Stimulated activated naive CD8-positive, alpha-beta T cell treated with anti-CD3 and anti-CD28 coated beads, Interleukin-15, Interleukin-2, amounts not matched to agents 100 ng/mL and 50 ng/mL, for 24 hours (primary cell): ENCODE data around the gene RSAD2.

Source experiments
- H3K27ac Mint-ChIP-seq: one replicate; pipeline ENCODE4 v1.8.0; 2021; ENCODE audit warnings: mild to moderate bottlenecking, mixed read lengths
- H3K27me3 Mint-ChIP-seq: one replicate; pipeline ENCODE4 v1.8.0; 2021; ENCODE audit warnings: mixed read lengths
- H3K36me3 Mint-ChIP-seq: one replicate; pipeline ENCODE4 v1.8.0; 2021; ENCODE audit warnings: low read depth, mixed read lengths
- H3K4me1 Mint-ChIP-seq: one replicate; pipeline ENCODE4 v1.8.0; 2021; ENCODE audit warnings: low read depth, mixed read lengths
- H3K4me3 Mint-ChIP-seq: one replicate; pipeline ENCODE4 v1.8.0; 2021; ENCODE audit warnings: mild to moderate bottlenecking, mixed read lengths
- H3K9me3 Mint-ChIP-seq: one replicate; pipeline ENCODE4 v1.8.0; 2021; ENCODE audit warnings: mixed read lengths

The RSAD2 gene

DNA sequence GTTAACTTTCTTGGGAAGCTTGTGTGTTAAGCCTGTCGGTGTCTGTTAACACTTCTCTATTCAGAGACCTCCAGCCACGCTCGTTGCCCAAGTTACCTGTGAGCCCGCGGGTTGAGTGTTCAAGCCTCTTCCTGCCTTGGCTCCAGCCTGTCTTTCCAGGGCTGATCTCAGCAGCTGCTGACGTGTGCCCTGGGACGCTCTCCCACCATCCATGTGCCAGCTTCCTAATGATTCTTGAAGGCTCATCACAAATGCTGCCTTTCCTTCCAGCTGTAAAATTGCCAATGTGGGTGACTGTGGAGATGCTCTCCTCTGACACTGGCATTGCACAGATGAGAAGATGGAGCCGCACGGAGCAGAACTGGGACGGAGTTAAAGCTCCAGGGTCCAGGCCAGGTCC lies 45.7 kb downstream of the RSAD2 start:
- Mint-ChIP-seq H3K27me3 (no peaks in the 10 kb centered on the region), H3K36me3 (peaks cover 20% of the 10 kb centered on the region), H3K9me3 (peaks cover 4% of the 10 kb centered on the region), H3K27ac (no peak overlapping the region), H3K4me3 (no peak overlapping the region), H3K4me1 (peaks cover 73% of the 10 kb centered on the region)

DNA sequence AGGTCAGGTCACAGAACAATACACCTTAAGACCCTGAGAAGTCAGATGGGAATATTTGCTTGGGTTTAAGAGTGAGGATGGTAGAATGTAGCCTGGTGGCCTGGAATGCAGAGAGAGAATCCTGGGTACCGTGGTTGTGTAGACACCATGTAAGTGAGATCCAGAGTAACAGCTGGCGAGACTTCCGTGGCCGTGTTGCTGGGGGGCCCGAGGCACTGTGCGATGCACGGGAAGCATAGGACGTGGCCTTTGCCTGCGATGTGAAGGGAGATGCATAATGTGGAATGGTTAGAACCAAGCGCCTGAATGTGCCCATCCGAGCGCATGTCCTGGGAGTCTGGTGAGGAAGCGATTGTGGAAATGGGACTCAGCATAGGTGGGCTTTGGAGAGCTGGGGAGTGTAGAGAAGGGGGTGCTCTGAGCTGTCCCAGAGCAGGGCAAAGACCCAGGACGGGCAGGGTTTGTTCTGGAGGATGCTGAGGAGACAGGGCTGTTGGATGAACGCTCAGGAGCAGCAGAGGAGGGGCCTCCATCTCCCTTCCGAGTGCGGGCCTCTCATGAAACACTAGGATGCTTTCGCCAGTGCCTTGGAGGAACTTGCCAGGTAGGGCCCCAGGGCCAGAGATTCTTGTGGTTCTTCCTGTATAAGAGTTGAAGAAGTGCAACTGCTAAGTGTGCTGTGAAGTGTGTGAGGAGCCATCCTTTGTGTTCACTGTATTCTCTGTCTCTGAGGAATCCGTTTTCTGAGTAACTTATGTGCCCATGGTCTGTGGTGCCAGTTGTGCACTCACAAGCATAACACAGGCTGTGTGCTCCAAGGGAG lies 46.7 kb downstream of the RSAD2 start:
- Mint-ChIP-seq H3K27ac (no peak overlapping the region), H3K4me1 (peaks cover 76% of the 10 kb centered on the region), H3K4me3 (no peak overlapping the region)

DNA sequence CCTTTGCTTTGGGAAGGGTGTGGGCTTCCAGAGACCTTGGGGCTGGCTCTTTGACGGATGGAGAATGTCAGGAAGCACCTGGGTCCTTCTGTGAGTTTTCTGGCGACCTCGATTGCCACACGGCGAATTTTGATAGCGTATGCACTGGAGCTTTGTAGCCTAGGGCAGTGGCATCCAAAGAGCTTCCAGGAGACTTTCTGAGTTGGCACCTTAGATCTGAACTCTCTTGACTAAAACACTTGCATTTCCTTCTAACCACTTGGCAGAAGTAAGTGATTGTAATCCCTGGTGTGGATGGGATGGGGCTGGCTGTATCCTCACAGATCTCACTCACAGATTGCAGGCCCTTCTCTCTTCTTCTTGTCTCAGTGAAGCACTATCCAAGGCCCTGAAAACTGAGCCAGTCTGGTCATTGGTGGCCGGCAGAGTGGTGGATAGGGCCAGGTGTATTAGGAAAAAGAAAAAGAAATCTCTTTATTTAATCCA lies 47.4 kb downstream of the RSAD2 start:
- H3K9me3 Mint-ChIP-seq: peaks cover 4% of the 10 kb centered on the region
- no peak overlapping the region for H3K27ac Mint-ChIP-seq
- peaks cover 77% of the 10 kb centered on the region for H3K4me1 Mint-ChIP-seq
- no peaks in the 10 kb centered on the region for H3K27me3 Mint-ChIP-seq
- H3K36me3 Mint-ChIP-seq: peaks cover 24% of the 10 kb centered on the region
- H3K4me3 Mint-ChIP-seq: no peak overlapping the region

More for the DNA sequence above, 46.7 kb downstream of the RSAD2 start:
- Mint-ChIP-seq H3K27me3 (no peaks in the 10 kb centered on the region), H3K36me3 (peaks cover 22% of the 10 kb centered on the region), H3K9me3 (peaks cover 4% of the 10 kb centered on the region)

DNA sequence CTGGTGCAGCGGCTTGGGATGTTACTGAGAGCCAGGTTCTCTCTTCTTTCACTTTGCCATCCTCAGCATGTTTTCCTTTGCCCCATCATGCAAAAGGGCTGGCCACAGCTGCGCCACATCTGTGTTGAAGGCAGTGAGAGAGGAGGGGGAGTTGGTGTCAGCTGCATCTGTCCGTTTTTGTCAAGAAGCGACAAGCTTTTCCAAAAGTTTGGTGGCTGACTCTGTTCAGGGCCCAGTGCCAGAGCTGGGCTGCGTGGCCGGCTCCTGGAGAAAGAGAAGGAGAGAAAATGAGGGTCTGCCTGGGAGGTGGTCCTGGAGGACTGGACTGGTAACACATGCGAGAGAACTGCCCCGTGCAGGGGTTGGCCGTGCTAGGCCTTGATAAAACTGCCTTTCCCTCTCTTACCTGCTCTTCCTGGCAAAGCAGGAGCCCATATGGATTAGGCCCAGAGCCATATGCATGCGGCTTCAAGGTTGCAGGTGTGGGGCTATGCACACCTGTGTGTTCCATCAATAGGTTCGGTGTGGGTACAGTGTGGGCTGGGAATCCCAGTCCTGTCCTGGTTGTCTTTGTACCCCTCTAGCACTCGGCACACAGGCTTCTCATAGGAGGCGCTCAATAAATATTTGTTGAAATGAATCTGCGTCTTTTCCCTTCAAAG lies 48.6 kb downstream of the RSAD2 start:
- Mint-ChIP-seq H3K4me1 (peaks cover 68% of the 10 kb centered on the region), H3K27me3 (no peaks in the 10 kb centered on the region), H3K4me3 (no peak overlapping the region), H3K27ac (no peak overlapping the region), H3K9me3 (peaks cover 4% of the 10 kb centered on the region), H3K36me3 (peaks cover 24% of the 10 kb centered on the region)

DNA sequence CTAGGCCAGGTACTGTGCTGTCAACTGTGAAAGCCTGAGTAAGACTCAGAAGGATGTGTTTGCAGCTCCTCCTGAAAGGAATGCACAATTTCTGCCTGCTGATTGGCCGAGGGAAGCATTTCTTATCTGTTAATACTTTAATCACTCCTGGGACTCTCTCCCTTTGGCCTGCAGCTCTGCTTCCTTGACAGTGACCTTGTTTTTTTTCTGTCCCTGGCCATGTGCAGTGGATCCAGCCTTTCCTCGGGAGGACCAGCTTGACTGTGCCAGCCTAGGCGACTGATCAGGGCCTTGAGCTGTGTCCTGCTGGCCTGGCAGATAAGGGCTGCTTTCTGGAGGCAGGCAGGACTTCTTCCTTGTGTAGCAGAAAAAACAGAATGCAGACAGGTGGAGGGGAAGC lies 49.6 kb downstream of the RSAD2 start:
- Mint-ChIP-seq H3K36me3 (peaks cover 31% of the 10 kb centered on the region), H3K27me3 (no peaks in the 10 kb centered on the region), H3K4me1 (peaks cover 64% of the 10 kb centered on the region), H3K9me3 (peaks cover 4% of the 10 kb centered on the region), H3K27ac (no peak overlapping the region), H3K4me3 (no peak overlapping the region)

DNA sequence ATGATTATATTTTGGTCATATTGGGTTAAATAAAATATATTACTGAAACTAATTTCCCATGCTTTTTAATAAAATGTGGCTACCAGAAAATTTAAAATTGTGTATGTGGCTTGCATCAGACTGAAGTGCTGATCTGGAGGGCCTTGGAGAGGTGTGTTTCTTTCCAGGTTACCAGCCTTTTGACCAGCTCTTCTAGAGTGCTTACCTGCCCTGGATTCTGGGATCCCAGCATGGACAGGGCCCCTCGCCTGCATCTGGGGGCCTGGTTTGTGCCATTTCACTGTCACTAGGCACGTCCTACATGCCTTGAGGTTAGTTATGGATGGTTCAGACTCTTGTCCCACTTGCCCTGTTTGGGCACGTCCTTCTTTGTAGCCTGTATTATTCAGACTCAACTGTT lies 50.2 kb downstream of the RSAD2 start:
- no peak overlapping the region for H3K4me3 Mint-ChIP-seq
- no peak overlapping the region for H3K27ac Mint-ChIP-seq
- H3K4me1 Mint-ChIP-seq: peaks cover 64% of the 10 kb centered on the region
- H3K27me3 Mint-ChIP-seq: no peaks in the 10 kb centered on the region
- H3K9me3 Mint-ChIP-seq: peaks cover 4% of the 10 kb centered on the region
- H3K36me3 Mint-ChIP-seq: peaks cover 31% of the 10 kb centered on the region

DNA sequence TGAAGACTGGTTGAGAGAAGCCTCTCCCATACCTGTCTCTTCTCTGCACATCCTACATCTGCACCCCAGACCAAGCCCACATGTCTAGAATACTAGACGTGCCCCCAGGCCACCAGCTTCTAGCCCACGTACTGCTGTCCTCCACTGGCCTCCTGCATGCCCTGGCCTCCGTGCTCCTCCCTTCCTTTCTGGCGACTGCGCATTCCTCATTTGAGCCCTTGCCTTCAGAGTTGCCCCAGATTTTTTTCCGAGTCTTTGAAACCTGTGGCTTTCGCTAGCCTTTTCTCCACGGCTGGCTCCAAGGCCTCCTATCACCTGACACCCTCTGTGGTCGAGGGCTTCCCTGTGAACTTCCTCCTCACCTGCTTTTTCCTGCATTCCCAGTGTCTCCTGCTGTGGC lies 50.9 kb downstream of the RSAD2 start:
- peak overlapping the region; percentile 50 for H3K27ac Mint-ChIP-seq
- H3K27me3 Mint-ChIP-seq: no peaks in the 10 kb centered on the region
- no peak overlapping the region for H3K4me3 Mint-ChIP-seq
- peaks cover 62% of the 10 kb centered on the region for H3K4me1 Mint-ChIP-seq
- H3K9me3 Mint-ChIP-seq: peaks cover 4% of the 10 kb centered on the region
- H3K36me3 Mint-ChIP-seq: peaks cover 28% of the 10 kb centered on the region

DNA sequence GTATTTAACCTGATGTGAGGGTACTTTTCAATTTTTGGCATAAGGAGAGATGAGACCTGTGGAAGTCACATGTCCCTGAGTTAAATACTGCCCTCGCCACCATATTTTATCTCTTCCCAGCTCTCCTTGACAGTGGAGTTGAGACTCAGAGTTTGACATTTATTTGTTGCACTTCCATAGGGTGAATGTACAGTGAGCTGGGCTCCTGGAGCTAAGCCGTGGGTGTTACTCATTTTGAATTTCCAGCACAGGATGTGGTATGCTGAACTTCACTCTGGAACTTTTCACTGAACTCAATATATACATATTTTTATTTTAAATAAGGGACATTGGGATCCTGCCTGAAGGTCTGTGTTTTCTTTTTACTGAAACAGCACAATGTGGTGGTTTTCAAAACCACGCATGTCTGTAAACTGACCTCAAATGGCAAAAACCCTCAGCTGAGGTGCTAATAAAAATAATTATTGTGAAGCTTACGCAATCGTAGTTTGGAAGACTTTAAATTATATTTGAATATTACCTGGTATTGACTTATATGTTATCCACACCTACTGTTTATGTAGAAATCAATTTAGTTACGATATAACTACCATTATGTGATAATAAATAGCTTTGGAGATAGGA lies 51.7 kb downstream of the RSAD2 start:
- no peaks in the 10 kb centered on the region for H3K27me3 Mint-ChIP-seq
- no peak overlapping the region for H3K27ac Mint-ChIP-seq
- H3K4me3 Mint-ChIP-seq: no peak overlapping the region
- H3K9me3 Mint-ChIP-seq: peaks cover 4% of the 10 kb centered on the region
- H3K36me3 Mint-ChIP-seq: peaks cover 24% of the 10 kb centered on the region
- H3K4me1 Mint-ChIP-seq: peaks cover 59% of the 10 kb centered on the region

DNA sequence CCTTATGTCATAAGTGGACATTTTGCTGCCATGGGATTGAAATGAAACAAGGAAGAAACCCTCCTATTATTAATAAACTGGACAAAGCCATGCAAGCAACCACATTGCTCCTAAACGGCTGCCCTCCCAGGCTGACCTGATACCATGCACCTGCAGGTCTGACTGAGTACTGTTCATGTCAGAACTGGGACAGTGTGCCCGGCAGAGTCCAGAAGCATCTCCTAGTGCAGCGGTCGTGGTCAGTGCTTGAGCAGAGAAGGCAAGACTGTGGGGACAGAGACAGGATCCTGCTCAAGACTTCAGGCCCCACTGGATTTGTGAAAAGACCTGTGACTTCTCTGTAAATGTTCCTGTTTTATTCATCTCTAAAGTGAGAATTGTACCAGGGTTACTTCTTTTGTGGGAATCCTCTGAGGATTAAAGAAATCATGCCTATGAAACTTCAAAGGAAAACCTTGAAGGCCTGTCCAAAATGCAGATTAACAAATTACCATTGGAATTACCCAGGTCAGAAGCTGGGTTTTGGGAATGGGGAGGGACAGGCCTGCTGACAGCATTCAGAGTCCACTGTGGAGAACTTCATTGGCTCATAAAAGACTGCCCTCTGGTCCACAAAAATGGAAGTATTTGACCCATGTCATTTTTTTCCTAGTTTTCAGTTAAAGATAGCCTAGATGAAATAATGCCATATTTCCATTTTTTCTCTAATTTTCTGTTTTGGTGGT lies 53.5 kb downstream of the RSAD2 start:
- Mint-ChIP-seq H3K27ac (no peak overlapping the region), H3K36me3 (peaks cover 30% of the 10 kb centered on the region), H3K27me3 (no peaks in the 10 kb centered on the region), H3K4me1 (peaks cover 58% of the 10 kb centered on the region), H3K4me3 (no peak overlapping the region), H3K9me3 (peaks cover 4% of the 10 kb centered on the region)

DNA sequence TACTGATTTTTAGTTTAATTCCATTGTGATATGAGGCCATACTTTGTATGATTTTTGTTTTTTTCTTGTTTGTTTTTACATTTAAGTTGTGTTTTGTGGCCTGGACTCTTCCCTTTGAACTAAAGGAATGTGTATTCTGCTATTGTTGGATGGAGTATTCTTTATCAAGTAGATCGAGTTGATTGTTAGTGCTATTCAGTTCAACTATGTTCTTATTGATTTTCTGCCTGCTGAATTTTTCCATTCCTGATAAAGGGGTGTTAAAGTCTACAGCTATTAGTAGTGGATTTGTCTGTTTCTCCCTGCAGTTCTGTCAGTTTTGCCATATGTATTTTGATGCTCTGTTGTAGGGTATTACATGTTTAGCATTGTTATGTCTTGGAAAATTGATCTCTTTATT lies 54.2 kb downstream of the RSAD2 start:
- H3K9me3 Mint-ChIP-seq: peaks cover 4% of the 10 kb centered on the region
- H3K4me1 Mint-ChIP-seq: peaks cover 62% of the 10 kb centered on the region
- H3K4me3 Mint-ChIP-seq: no peak overlapping the region
- no peaks in the 10 kb centered on the region for H3K27me3 Mint-ChIP-seq
- no peak overlapping the region for H3K27ac Mint-ChIP-seq
- peaks cover 30% of the 10 kb centered on the region for H3K36me3 Mint-ChIP-seq

DNA sequence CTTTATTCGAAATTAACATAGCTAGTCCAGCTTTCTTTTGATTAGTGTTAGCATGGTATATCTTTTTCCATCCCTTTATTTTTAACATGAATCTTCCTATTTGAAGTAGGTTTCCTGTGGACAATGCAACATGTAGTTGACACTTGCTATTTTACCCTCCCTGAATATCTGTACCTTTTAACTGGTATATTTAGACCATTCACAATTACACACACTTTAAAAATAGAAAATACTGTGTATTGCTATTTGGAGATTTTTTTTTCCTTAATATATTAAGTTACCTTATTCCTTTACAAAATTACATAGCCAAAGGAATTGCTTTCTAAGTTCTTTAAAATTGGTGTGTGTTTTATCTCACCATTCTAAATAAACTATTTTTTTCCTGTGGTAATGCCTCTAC lies 54.6 kb downstream of the RSAD2 start:
- peaks cover 61% of the 10 kb centered on the region for H3K4me1 Mint-ChIP-seq

DNA sequence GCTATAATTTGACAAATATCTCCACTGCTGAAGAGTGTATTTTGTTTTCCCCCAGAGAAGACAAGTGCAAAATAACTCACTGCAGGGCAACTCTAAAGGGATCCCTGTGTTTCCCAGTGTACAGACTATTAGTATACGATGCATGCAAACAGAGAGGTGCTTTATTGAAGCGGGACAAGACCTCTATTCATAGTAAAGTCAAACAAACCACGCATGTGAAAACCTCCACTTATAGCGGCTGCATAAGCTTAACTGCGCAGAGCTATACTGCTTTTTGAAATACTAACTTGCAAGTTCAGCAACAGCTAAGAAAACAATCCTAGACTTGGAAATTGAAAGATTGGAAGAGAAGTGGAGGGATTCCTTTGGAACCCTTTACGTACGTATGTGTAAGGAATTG lies 55.3 kb downstream of the RSAD2 start:
- H3K36me3 Mint-ChIP-seq: peaks cover 30% of the 10 kb centered on the region
- peaks cover 4% of the 10 kb centered on the region for H3K9me3 Mint-ChIP-seq
- peaks cover 65% of the 10 kb centered on the region for H3K4me1 Mint-ChIP-seq
- H3K27me3 Mint-ChIP-seq: no peaks in the 10 kb centered on the region
- H3K27ac Mint-ChIP-seq: no peak overlapping the region
- no peak overlapping the region for H3K4me3 Mint-ChIP-seq

More for the DNA sequence above, 54.6 kb downstream of the RSAD2 start:
- Mint-ChIP-seq H3K4me3 (no peak overlapping the region), H3K9me3 (peaks cover 4% of the 10 kb centered on the region), H3K36me3 (peaks cover 30% of the 10 kb centered on the region), H3K27me3 (no peaks in the 10 kb centered on the region), H3K27ac (no peak overlapping the region)

DNA sequence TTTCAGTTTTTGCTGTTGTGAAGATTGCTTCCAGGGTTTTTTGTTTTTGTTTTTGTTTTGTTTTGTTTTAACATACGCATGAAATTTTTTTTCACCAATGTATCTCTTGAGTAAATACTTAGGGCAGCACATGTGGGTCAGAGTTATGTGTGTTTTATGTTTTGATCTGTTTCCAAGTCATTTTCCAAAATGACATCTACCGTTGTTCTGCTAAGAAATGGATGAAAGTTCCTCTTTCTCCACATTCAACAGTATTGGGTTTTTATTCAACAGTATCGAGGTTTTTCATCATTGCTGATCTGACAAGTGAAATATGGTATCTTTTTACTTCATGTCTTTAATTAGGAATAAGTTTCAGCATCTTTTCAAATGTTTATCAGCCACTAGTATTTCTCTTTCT lies 56.3 kb downstream of the RSAD2 start:
- Mint-ChIP-seq H3K4me1 (peaks cover 58% of the 10 kb centered on the region), H3K27ac (no peak overlapping the region), H3K36me3 (peaks cover 19% of the 10 kb centered on the region), H3K4me3 (no peak overlapping the region), H3K9me3 (no peaks in the 10 kb centered on the region), H3K27me3 (no peaks in the 10 kb centered on the region)

DNA sequence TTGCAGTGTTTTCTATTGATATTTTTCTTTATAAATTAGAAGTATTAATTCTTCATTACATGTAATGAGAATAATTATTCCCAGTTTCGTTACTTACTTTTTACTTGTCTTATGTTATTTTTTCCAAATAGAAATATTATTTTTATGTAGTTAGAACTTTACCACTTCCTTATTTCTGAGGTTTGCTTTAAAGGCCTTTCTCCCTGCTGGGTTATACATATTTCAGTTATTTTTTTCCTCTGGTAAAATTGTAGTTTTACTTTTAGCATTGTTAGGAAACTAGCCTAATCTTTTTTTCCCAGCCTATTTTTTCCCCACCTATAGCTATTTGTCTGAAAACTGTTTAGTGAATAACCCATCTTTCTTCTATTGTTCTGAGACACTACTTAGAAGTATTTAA lies 56.8 kb downstream of the RSAD2 start:
- Mint-ChIP-seq H3K4me3 (no peak overlapping the region), H3K4me1 (peaks cover 56% of the 10 kb centered on the region), H3K27ac (no peak overlapping the region), H3K9me3 (no peaks in the 10 kb centered on the region), H3K36me3 (peaks cover 16% of the 10 kb centered on the region), H3K27me3 (no peaks in the 10 kb centered on the region)
